Sigmoid colon (tissue), 7 donors: ENCODE results near the gene TSR3. TPM values are rescaled to one million over a fixed set of nuclear protein-coding genes. Genes with fewer than 3 reads are reported as not detected.

Source experiments
- DNase-seq: peaks from one replicate; pipeline ENCODE4 v3.0.0-alpha.2; 2019
- H3K27ac ChIP-seq, 4 donors: fragments of 200-600 bp; sonication (generic); one replicate each; pipeline ENCODE4 v1.5.1; 2016 to 2019; ENCODE audit warnings: mild to moderate bottlenecking in 1 of 4
- H3K27me3 ChIP-seq, 3 donors: fragments of 200-600 bp; sonication (generic); one replicate each; pipeline ENCODE4 v1.5.1; 2019; ENCODE audit warnings: mild to moderate bottlenecking in 1 of 3
- H3K36me3 ChIP-seq, 4 donors: fragments of 200-600 bp; sonication (generic); one replicate each; pipeline ENCODE4 v1.5.1; 2016 to 2019
- H3K4me1 ChIP-seq, 4 donors: fragments of 200-600 bp; sonication (generic); one replicate each; pipeline ENCODE4 v1.5.1; 2017 to 2019
- H3K4me3 ChIP-seq, 4 donors: fragments of 200-600 bp; sonication (generic); one replicate each; pipeline ENCODE4 v1.5.1; 2017 to 2019; ENCODE audit warnings: mild to moderate bottlenecking in 2 of 4, moderate library complexity in 1 of 4
- H3K9me3 ChIP-seq, 4 donors: fragments of 200-600 bp in 3 of 4; sonication (generic) in 3 of 4; one replicate each; pipeline versions ENCODE4 v1.5.1 to v1.6.1; 2013 to 2019
- EP300 ChIP-seq, 4 donors: sonication (generic); formaldehyde crosslinking; IDR thresholded peaks; one replicate each; pipeline ENCODE4 v1.6.1; 2017; ENCODE audit warnings: antibody characterized with exemption in 4 of 4
- POLR2A ChIP-seq, 2 donors: fragments of 450-650 bp; IDR thresholded peaks; one replicate each; pipeline ENCODE4 v1.6.1; 2016; ENCODE audit warnings: antibody characterized with exemption in 2 of 2, mild to moderate bottlenecking in 2 of 2, moderate library complexity in 2 of 2
- POLR2AphosphoS5 ChIP-seq, 4 donors: sonication (generic); formaldehyde crosslinking; IDR thresholded peaks; one replicate each; pipeline ENCODE4 v1.6.1; 2017; ENCODE audit warnings: antibody characterized with exemption in 4 of 4
- WGBS, 2 donors: extraction: QIAGEN DNeasy Blood & Tissue Kit; methylation state at CpG; one replicate each; pipeline ENCODE4 v1.1.7; 2013; 5-methylcytosine and 5-hydroxymethylcytosine counted together
- intact Hi-C: fragments of 100-400 bp; cut with DNase I; formaldehyde crosslinking; loops from one replicate; pipeline ENCODE4 v1.15.1; 2023
- polyA plus RNA-seq, 3 donors: library from polyadenylated mRNA; stranded (reverse); fragments of 200-250 nt; gene quantifications; one replicate each; pipeline ENCODE4 v1.2.3, GENCODE V29; 2013
- total RNA-seq, 4 donors: library from RNA; depleted of rRNA; stranded (reverse); fragments of >200 nt; gene quantifications; one replicate each; pipeline ENCODE4 v1.1.0, GENCODE V29; 2016
- TF ChIP-seq, protein P1 (sequence below), 4 experiments: fragments of 450-650 bp in 3 of 4; fragments of 200-600 bp in 1 of 4; IDR thresholded peaks; one replicate each; pipeline ENCODE4 v1.5.1; 2016 to 2019; ENCODE audit warnings: antibody characterized with exemption in 4 of 4, mild to moderate bottlenecking in 3 of 4, moderate library complexity in 2 of 4
- donor health status: healthy with polysubstance abuse.
- donor health status: Bipolar disorder and iron deficiency.
- donor health status: healthy.

The TSR3 gene
- total and polyA plus RNA-seq, 7 donors, result 59.0 to 107 (median 83.4) TPM

DNA sequence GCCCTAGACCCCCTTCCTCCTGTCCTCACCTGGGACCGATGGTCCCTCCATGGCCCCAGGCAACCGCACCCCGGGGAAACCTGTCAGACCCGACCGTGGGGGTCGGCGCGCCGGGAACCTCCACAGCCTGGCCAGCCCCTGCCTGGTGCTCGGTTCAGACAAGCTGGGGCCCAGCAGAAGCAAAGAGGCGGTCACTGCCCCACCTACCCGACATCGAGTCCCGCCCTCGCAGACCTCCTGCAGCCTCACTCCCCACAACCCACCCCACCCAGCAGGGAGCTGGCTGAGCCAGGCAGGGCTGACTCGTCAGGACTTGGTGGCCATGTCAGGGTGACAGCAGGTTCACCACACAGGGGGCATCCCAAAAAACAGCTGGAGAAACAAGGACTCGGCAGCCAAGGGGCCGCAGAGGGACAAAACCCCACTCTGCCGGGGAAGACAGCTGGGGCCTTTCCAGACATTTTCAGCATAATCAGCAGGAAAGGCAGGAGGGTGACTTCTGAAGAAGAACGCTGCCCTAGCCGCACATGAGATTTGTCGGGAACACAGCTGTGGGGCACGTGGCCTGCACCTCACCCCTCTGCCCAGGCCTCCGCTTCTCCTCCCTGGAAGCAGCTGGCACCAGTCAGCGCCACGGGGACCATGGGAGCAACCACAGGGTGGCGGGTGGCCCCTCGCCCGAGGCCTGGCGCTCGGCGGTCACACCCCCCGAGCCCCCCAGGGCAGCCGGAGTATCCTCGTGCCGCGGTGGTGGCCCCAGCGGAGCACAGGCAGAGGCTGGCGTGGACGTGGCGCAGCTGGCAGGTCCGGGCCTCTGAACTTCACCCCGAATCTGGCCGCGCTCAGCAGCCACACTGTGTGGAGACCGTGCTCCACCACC is 23.0 kb upstream of the TSR3 start:
- 95% methylated on average over 46 of the region's 46 CpGs for WGBS, 2 donors
- H3K4me3 ChIP-seq, result no peak overlapping the region
- peaks cover 0 to 19% (median 16%) of the 10 kb centered on the region in 4 donors for H3K4me1 ChIP-seq
- H3K36me3 ChIP-seq, result peaks cover 5 to 33% (median 6%) of the 10 kb centered on the region in 4 donors
- H3K9me3 ChIP-seq, result no peaks in the 10 kb centered on the region
- H3K27ac ChIP-seq, result no peak overlapping the region
- H3K27me3 ChIP-seq, result no peaks in the 10 kb centered on the region
- intact Hi-C loops, result no loop called here
- no peak for DNase-seq
- TF ChIP-seq EP300 (IDR thresholded peaks at IDR 0.05) (no peak), POLR2A (IDR thresholded peaks at IDR 0.05) (no peak), POLR2AphosphoS5 (IDR thresholded peaks at IDR 0.05) (no peak)
- TF ChIP-seq, protein P1, sequence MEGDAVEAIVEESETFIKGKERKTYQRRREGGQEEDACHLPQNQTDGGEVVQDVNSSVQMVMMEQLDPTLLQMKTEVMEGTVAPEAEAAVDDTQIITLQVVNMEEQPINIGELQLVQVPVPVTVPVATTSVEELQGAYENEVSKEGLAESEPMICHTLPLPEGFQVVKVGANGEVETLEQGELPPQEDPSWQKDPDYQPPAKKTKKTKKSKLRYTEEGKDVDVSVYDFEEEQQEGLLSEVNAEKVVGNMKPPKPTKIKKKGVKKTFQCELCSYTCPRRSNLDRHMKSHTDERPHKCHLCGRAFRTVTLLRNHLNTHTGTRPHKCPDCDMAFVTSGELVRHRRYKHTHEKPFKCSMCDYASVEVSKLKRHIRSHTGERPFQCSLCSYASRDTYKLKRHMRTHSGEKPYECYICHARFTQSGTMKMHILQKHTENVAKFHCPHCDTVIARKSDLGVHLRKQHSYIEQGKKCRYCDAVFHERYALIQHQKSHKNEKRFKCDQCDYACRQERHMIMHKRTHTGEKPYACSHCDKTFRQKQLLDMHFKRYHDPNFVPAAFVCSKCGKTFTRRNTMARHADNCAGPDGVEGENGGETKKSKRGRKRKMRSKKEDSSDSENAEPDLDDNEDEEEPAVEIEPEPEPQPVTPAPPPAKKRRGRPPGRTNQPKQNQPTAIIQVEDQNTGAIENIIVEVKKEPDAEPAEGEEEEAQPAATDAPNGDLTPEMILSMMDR (IDR thresholded peaks at IDR 0.05), result no peak

DNA sequence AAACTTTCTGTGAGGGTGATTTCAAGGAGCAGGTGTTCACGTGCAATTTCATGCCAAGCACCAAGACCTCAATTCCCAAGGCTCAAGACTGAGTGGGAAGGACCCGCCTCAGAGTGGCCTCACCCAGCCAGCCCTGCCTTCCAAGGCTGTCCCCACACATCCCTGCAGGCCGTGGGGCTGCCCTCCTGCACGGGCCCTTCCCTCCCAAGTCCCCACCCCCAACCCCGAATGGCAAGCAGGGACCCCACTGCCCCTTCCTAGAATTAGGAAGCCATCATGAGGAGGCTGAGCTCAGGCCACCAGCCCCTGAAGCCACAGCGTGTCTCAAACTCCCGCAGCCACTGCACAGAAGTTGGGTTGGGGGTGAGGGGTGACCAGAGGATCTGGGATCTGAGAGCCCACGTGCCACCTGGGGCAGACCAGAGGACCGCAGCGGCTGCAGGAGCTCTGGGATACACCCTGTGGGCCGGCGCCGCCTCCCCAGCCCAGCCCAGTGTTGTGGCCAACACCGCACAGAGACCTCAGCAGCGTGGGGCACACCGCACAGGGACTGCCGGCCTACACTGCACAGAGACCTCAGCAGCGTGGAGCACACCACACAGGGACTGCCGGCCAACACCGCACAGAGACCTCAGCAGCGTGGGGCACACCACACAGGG is 20.7 kb upstream of the TSR3 start:
- intact Hi-C loops, result no loop called here
- Histone ChIP-seq H3K4me3 (no peak overlapping the region), H3K9me3 (no peaks in the 10 kb centered on the region), H3K27ac (no peak overlapping the region), H3K27me3 (no peaks in the 10 kb centered on the region), H3K36me3 (peaks cover 6 to 46% (median 10%) of the 10 kb centered on the region in 4 donors), H3K4me1 (no peaks in the 10 kb centered on the region)
- no peak for DNase-seq
- WGBS, 2 donors, result 92 to 95% methylated on average over 18 of the region's 21 CpGs
- TF ChIP-seq EP300 (IDR thresholded peaks at IDR 0.05), result no peak
- TF ChIP-seq POLR2A (IDR thresholded peaks at IDR 0.05), result no peak
- TF ChIP-seq, protein P1 (IDR thresholded peaks at IDR 0.05), result no peak
- TF ChIP-seq POLR2AphosphoS5 (IDR thresholded peaks at IDR 0.05), result no peak

DNA sequence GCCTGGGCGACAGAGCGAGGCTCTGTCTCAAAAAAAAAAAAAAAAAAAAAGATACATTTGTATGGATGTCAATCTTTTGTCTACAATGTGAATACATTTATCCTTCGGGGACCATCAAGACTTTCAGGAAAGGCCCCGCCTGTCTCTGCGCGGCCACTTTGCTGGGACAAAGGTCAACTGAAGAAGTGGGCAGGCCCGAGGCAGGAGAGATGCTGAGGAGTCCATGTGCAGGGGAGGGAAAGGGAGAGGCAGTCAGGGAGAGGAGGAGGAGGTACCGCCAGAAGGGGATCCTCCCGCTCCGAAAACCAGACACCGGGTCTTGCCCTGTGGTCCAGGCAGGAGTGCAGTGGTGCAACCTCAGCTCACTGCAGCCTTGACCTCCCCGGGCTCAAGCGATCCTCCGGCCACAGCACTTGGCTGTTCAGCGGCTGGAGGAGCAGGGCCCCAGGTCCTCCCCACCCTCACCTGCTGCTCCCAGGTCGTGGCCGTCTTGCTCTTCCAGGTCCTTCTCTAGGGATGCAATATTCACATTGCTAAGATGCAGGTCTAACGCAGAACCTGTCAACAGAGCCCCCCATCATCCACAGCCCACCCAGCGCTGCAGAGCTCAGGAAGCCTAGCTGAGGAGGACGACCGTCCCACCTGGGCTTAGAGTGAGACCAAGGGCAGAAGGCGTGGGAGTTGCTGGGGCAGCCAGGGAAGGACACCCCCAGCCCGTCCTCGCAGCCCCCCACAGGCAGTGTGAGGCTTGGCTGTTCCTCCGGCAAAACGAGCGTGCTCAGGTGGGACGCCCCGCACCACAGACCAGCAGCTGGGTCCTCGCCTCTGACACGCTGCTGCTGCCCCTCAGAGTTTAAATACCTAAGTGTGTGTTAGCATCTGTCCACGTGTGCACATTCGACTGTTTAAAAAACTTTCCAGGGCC is 19.6 kb upstream of the TSR3 start:
- Histone ChIP-seq H3K27me3 (no peaks in the 10 kb centered on the region), H3K4me1 (no peaks in the 10 kb centered on the region), H3K4me3 (no peak overlapping the region), H3K9me3 (no peaks in the 10 kb centered on the region), H3K27ac (no peak overlapping the region), H3K36me3 (peaks cover 9 to 56% (median 12%) of the 10 kb centered on the region in 4 donors)
- TF ChIP-seq, protein P1 (IDR thresholded peaks at IDR 0.05), result no peak
- no peak for DNase-seq
- intact Hi-C loops, result no loop called here
- WGBS, 2 donors, result 86 to 92% methylated on average over 33 of the region's 33 CpGs

DNA sequence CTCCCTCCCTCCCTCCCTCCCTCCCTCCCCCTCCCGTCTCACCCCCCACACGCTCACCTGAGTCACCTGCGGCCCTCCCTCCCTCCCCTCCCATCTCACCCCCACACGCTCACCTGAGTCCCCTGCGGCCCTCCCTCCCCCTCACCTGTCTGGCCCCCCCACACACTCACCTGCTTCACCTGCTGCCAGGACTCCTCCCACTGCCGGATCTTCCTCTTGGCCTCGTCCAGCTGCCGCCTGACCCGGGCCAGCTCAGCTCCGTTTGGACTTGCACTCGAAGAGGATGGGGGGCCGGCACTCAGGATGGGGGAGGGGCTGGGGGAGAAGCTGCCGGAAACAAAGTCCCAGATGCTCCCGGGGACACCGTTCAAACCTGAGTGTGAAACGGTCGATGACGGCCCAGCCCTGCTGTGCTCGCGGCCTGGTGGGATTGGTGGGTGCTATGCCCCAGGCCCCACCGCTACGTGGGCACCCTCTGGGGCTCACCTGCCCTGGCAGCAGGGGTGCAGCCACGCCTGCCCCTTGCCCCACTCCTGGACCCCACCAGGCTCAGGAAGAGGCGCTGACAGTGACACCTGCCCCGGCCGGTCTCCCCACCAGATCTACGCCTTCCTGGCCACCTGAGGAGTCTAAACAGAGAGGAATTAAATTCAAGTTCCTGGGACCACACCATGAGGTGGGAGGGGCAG is 16.0 kb upstream of the TSR3 start:
- intact Hi-C loops, result no loop called here
- Histone ChIP-seq H3K27me3 (no peaks in the 10 kb centered on the region), H3K4me1 (no peaks in the 10 kb centered on the region), H3K4me3 (no peak overlapping the region), H3K27ac (no peak overlapping the region), H3K9me3 (no peaks in the 10 kb centered on the region), H3K36me3 (peaks cover 11 to 75% (median 31%) of the 10 kb centered on the region in 4 donors)
- no peak for DNase-seq
- TF ChIP-seq POLR2AphosphoS5 (IDR thresholded peaks at IDR 0.05) (no peak), POLR2A (IDR thresholded peaks at IDR 0.05) (no peak), EP300 (IDR thresholded peaks at IDR 0.05) (no peak)
- TF ChIP-seq, protein P1 (IDR thresholded peaks at IDR 0.05), result no peak
- 82 to 88% methylated on average over 27 of the region's 27 CpGs for WGBS, 2 donors
